Fibroblast of mammary gland (primary cell): ENCODE measurements around the gene GRIN2C.
A peak's percentile ranks its signal among the peaks of the same experiment; 100 is the strongest.

Experiments
- DNase-seq: peaks from one replicate; pipeline ENCODE4 v3.0.0-alpha.2; 2010; ENCODE audit warnings: low read depth
- H3K4me3 ChIP-seq: 2 replicates; pipeline ENCODE4 v1.5.1; 2011; ENCODE audit warnings: low read depth, mild to moderate bottlenecking, low read length, moderate library complexity; ENCODE audit not compliant: control insufficient read depth
- TF ChIP-seq, protein P1 (sequence below): conservative IDR thresholded peaks from 2 replicates; pipeline ENCODE4 v1.5.1; 2011; ENCODE audit warnings: low read depth, low read length, inconsistent platforms; ENCODE audit not compliant: control insufficient read depth, insufficient read depth

Gene GRIN2C

DNA sequence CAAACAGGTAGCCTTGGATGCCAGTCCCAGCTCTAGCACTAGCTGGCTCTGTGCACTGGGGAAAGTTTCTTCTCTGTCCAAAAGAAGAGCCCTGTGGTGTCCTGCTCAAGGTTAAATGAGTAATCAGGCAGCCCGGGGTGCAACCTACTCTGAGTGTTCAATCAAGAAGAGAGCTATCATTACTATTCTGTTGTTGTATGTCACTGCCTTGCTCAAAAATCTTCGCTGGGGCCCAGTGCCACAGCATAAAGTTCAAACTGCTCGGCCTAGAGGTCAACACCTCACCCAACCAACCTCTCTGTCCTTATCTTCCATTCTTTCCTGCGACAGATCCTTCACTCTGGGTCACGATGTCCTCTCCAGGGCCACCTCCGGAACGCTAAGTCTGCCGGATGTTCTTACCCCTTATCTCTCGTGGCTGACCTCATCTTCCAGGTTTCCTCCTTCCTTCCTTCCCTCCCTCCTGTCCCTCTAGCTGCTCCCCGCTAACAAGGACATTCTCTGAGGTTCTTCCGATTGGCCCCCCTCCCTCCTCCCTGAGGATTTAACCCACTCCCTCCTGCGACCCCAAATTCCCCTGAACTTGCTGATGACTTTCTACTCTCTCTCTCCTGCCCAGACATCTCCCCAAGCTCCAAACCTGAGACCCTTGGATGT is 8.7 kb upstream of the GRIN2C start:
- no peak overlapping the region for H3K4me3 ChIP-seq
- DNase-seq, result no peak
- TF ChIP-seq, protein P1, sequence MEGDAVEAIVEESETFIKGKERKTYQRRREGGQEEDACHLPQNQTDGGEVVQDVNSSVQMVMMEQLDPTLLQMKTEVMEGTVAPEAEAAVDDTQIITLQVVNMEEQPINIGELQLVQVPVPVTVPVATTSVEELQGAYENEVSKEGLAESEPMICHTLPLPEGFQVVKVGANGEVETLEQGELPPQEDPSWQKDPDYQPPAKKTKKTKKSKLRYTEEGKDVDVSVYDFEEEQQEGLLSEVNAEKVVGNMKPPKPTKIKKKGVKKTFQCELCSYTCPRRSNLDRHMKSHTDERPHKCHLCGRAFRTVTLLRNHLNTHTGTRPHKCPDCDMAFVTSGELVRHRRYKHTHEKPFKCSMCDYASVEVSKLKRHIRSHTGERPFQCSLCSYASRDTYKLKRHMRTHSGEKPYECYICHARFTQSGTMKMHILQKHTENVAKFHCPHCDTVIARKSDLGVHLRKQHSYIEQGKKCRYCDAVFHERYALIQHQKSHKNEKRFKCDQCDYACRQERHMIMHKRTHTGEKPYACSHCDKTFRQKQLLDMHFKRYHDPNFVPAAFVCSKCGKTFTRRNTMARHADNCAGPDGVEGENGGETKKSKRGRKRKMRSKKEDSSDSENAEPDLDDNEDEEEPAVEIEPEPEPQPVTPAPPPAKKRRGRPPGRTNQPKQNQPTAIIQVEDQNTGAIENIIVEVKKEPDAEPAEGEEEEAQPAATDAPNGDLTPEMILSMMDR, result no peak

DNA sequence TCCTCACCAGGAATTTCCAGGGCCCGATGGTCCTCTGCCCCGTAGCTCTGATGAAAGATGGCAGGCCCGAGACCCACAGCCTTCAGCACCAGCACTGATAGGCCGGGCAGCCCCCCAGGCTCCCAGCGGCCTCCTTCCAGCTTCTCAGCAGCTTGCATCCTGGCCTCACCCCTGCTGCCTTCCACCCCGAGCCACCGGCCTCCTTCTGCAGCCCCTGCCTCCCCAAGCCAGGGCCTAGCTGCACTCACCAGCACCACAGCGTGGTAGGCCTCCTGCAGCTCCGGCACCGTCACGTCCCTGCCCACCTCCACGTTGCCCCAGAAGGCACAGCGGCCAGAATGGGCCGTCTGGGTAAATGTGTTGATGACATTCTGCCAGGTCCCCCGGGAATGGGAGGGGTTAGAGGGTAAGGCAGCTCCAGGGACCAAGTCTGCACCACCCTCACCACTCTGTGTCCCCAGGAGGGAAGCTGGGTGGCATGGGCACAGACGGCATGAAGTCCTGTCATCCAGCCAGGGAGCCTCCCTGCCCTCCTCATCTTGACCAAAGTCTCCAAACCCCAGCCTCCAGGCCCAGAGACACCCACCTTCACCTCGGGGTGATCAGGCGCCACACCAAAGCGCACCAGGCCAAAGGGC is 6.6 kb upstream of the GRIN2C start:
- no peak overlapping the region for H3K4me3 ChIP-seq
- no peak for DNase-seq
- TF ChIP-seq, protein P1, result no peak

DNA sequence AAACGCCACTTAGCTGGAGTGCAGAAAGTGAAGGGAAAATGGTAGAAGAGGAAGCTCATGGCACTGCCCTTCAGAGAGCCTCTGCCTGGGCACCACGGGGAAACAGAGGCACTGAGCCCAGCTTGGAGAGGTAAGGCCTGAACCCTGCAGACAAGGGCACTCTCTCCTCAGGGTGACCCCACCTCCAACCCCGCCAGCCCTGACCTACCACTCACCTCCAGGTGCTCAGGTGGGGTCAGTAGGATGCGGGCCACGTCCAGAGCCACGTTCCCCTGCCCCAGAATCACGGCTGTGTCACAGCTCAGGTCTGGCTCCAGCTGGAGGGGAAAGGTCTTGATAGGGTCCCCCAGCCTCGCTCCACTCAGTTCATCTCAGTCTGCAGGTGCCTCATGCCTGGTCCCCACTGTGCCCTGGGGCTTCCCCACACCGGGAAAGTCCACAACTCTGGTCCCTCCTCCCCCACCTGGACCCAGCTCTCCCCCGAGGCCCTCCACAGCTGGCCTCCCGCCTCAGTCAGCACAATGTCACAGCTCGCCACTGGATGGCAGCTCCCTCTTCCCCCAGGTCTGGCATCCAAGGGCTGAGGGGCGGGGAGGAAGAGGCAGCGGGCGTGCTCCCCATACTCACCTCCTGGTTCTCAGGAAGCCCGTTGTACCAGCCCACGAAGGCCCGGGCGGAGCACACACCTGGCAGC is 6.0 kb upstream of the GRIN2C start:
- H3K4me3 ChIP-seq, result no peak overlapping the region
- DNase-seq, result no peak
- TF ChIP-seq, protein P1, result no peak

DNA sequence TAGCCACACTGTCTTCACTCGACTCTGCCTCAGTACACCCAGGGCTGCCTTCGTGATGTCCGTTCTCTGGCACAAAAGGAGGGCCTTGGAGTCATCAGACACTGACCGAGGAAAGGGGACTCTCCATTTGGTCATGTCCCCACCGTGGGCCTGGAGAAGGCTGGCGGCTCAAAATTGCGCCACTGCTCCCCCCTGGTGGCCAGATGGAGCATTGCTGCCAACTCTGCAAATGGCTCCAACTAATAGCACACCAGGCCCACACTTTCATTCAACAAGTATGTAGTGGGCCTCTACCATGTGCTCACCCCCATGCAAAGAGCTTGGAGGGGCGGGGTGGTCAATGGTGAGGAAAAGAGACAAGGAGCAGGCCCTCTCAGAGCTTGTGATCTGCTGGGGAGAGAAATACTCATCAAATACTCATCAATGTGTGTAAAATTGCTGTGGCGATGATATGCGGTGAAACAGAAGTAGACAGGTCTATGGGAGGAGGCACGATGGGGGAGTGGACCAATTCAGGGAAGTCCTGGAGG is 5.2 kb upstream of the GRIN2C start:
- DNase-seq, result peak; percentile 61
- TF ChIP-seq, protein P1, result peak; percentile 95
- H3K4me3 ChIP-seq, result no peak overlapping the region

DNA sequence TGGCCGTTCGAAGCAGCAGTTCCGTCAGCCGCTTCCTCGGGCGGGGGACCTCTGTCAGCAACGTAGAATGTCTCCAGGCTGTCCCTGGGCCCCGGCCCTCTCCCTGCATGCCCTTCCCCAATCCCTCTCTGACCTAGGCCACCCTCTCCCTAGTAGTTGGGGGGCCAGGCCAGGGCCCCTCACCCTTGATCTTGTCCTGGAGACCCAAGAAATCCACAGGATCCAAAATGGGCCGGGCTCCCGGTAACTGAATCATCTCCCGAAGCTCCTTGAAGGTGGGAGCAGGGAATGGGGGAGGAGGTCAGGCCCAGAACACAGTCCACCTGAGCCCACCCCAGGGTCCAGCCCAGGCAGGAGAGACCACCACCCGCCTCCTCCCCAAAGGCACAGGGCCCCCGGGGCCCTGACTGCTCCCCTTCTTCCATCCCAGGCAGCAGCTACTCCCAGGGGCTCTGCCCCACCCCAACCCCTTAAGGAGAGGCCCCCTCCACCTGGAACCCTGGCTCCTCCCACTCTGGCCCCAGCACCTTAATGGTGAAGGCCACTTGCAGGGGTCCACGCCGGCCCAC is 4.7 kb upstream of the GRIN2C start:
- TF ChIP-seq, protein P1, result no peak
- no peak overlapping the region for H3K4me3 ChIP-seq
- DNase-seq, result no peak

DNA sequence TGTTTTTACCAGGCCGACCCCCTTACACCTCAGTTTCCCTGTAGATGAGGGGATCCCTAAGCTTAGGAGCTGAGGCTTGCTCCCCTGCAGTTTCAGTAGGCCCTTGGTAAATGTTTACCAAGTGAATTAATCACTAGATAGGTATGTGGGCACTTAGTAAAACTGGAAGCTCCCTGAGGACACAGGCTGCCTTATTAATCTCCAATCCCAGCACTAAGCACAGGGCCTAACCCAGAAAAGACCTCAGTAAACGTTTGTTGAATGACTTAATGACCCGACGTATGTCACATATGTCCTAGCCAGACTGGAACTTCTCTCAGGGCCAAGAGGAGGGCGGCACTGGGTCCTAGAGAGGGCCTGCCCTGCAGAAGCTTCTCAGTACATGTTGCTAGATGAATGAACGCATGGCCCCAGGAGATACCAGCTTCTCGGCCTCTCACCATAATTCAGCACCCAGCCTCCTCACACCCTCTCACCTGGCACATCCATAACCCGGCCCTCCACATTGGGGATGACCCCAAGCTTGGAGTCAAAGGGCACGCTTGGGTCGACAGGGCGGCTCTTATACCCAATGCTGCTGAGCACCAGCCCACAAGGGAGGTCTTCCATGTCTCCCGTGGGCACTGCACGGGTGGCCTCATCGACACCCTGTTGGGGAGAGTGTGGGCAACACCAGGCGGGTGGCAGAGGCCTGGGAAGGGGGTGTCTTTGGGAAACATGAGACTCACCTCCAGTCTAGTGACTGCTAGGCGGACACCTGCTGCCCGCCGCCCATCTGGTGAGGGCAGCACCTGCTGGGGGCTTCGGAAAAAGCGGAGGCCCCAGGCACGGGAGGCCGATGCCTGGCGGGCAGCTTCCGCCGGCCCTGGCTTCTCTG is 4.0 kb upstream of the GRIN2C start:
- no peak overlapping the region for H3K4me3 ChIP-seq
- TF ChIP-seq, protein P1, result no peak
- DNase-seq, result no peak
